ENCODE measurements around the gene KCNK1.

KCNK1 gene

DNA sequence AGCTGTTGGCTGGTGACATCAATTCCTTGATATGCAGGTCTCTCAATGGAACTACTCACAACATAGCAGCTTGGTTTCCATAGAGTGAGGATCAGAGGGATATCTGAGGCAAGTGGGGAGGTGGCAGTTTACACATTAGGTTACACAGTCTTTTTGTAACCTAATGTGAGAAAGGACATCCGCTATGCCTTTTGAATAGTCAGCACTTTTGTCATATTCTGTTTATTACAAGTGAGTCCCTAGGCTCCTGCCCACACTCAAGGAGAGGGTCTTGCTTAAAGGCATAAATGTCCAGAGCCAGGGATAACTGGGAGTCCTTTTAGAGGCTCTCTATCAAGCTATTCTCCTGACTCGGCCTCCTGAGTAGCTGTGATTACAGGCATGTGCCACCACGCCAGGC, 104.2 kb downstream of the KCNK1 start:
- TF ChIP-seq, protein P1, sequence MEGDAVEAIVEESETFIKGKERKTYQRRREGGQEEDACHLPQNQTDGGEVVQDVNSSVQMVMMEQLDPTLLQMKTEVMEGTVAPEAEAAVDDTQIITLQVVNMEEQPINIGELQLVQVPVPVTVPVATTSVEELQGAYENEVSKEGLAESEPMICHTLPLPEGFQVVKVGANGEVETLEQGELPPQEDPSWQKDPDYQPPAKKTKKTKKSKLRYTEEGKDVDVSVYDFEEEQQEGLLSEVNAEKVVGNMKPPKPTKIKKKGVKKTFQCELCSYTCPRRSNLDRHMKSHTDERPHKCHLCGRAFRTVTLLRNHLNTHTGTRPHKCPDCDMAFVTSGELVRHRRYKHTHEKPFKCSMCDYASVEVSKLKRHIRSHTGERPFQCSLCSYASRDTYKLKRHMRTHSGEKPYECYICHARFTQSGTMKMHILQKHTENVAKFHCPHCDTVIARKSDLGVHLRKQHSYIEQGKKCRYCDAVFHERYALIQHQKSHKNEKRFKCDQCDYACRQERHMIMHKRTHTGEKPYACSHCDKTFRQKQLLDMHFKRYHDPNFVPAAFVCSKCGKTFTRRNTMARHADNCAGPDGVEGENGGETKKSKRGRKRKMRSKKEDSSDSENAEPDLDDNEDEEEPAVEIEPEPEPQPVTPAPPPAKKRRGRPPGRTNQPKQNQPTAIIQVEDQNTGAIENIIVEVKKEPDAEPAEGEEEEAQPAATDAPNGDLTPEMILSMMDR (conservative IDR thresholded peaks at IDR 0.05; ENCODE audit: control insufficient read depth, insufficient read depth, low read depth, low read length): no peak
- no peak for DNase-seq (ENCODE audit: low read depth)
- no peak overlapping the region for H3K4me3 ChIP-seq (ENCODE audit: control insufficient read depth, low read depth, low read length)

DNA sequence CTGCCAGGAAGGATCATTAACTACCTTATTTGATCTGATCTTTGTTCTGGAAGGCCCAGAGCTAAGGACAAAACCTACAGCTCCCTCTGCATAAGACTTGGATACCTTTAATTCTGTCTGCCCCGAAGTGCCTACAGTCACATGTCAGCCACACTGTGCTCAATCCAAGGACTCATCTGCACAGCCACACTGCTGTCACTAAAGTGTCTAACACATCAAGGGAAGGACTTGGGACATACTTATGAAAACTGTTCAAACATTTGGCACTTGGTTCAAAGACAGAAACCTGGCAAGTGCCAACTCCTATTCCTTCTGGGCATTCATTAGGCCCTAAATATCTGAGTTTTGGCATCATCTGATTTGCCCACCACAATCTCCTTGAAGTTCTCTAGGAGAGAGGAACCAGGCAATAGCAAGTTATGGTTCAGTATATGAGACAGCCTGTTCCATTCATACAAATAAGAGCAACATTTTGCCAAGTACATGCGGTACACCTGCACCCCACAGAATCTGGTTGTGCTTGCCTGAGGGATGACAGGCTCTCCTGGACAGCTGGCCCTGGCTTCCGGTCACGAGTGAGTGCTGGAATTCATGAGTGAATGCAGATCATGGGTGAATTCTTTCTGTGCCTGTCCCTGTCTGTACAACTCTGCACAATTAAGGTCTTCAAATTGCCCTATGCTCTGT, 105.9 kb downstream of the KCNK1 start:
- TF ChIP-seq, protein P1 (conservative IDR thresholded peaks at IDR 0.05; ENCODE audit: control insufficient read depth, insufficient read depth, low read depth, low read length): no peak
- no peak for DNase-seq (ENCODE audit: low read depth)

DNA sequence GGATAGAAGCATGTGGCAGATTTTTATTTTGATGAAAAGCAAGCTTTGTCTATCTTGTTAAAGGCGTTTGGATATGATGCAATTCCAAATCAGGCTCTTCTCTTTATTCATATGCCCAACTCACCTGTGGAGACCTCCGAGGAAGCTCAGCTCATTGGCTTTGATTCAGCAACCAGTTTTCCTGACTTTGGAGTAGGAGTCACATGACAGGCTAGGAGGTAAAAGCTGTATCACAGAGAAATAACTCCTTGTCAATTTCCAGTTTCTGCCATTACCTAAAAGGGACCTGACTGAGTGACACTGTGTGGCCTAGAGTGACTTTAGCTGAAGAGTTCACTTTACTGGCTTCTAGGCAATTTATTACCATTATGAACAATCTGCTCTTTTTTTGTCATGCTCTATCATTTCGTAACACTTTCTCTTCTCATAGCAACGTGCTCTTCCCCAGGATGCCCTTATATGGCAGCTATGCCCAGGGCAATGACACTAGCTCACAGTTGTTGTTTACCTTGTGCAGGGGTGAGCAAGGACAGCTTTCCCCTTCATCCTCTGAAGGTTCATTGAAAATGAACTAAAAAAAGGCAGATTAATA, 107.2 kb downstream of the KCNK1 start:
- DNase-seq (ENCODE audit: low read depth): no peak
- H3K4me3 ChIP-seq (ENCODE audit: control insufficient read depth, low read depth, low read length): no peak overlapping the region
- TF ChIP-seq, protein P1 (conservative IDR thresholded peaks at IDR 0.05; ENCODE audit: control insufficient read depth, insufficient read depth, low read depth, low read length): no peak

More for the DNA sequence above, 105.9 kb downstream of the KCNK1 start:
- no peak overlapping the region for H3K4me3 ChIP-seq (ENCODE audit: control insufficient read depth, low read depth, low read length)

All from fibroblast of mammary gland (primary cell).